ENCODE results near the gene AUP1.
A peak's percentile ranks its signal among the peaks of the same experiment; 100 is the strongest.

The AUP1 gene

DNA sequence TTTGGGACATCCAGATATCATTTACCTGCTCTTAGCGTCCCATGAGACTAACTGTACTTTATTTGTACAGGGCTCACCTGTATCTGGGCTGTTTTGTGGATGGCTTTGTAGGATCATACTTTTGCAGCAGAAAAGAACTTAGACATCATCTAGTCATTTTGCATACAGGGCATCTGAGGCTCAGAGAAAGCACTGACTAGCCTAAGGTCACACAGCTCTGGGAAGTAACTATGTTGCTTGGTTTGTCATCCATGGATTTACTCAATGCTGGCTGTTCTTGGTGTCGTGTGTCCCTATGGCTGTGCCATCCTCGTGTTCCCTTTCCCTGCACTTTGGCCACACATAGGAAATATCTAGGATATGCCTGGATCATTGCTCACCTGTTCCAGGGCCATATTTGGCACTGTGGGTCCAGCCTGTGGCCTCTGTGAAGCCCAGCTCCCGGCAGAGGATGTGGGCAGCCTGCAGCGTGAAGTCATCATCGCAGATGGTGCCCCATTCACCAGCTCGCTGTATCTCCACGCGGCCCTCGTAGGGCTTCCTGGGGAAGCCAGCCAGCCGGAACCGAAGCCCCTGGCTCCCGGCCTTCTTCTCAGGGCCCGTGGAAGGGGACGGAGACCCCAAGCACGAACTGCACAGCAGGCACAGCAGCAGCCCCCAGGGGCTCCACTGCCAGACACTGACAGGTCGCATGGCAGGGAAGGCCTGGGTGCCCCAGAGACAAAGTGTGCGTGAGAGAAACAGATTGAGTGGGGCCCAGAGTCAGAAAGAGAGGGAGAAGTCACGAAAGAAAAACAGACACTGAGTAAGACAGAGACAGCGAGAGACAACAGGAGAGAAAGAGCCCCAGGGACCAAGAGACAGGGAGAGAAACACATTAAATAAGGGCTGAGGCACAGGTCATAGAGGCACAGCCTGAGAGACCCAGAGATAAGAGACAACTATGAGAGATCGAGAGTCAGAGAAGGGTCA is 22.7 kb upstream of the AUP1 start:
- TF ChIP-seq, protein P1, sequence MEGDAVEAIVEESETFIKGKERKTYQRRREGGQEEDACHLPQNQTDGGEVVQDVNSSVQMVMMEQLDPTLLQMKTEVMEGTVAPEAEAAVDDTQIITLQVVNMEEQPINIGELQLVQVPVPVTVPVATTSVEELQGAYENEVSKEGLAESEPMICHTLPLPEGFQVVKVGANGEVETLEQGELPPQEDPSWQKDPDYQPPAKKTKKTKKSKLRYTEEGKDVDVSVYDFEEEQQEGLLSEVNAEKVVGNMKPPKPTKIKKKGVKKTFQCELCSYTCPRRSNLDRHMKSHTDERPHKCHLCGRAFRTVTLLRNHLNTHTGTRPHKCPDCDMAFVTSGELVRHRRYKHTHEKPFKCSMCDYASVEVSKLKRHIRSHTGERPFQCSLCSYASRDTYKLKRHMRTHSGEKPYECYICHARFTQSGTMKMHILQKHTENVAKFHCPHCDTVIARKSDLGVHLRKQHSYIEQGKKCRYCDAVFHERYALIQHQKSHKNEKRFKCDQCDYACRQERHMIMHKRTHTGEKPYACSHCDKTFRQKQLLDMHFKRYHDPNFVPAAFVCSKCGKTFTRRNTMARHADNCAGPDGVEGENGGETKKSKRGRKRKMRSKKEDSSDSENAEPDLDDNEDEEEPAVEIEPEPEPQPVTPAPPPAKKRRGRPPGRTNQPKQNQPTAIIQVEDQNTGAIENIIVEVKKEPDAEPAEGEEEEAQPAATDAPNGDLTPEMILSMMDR (IDR thresholded peaks at IDR 0.05; ENCODE audit: insufficient read depth, missing control alignments): no peak
- FAIRE-seq (no peak), DNase-seq (ENCODE audit: insufficient read length, low spot score) (no peak)

DNA sequence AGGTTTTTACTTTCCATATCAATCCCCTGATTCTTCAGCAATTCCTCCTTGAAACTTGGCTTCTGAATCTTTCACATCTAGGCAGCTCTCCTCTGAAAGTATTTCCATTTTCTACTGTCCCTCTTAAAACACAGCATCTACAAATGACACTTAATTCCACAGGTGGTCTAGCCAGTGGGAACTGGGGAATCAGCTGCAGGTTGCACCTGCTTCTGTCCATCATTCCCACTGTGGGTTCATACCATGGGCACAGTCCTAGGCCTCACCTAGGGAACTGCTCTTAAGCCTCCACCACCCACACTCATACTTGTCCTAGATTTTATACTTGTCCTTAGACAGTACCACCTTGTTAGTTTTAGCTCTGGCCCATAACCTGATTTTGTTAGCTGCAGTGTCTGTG is 22.0 kb upstream of the AUP1 start:
- FAIRE-seq (no peak), DNase-seq (ENCODE audit: insufficient read length, low spot score) (no peak)
- TF ChIP-seq, protein P1 (IDR thresholded peaks at IDR 0.05; ENCODE audit: insufficient read depth, missing control alignments): no peak

DNA sequence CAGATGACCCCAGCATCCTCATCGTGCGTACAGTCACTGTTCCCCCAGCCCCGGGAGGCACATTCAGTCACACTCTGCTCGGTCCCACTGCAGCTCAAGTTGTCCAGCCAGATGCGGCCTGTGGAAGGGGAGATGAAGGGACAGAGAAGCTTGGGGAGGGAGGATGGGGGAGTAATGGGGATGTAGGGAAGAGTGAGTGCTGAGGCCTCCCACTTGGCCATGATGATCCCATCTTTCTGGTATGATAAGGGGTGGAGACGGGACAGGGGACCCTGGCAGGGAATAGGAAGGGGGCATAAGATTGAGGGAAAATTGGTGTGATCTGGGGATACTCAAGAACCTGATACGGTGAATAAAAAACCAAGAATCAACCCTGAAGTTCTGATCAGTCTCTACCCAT is 20.7 kb upstream of the AUP1 start:
- TF ChIP-seq, protein P1 (IDR thresholded peaks at IDR 0.05; ENCODE audit: insufficient read depth, missing control alignments): no peak
- FAIRE-seq: no peak
- DNase-seq (ENCODE audit: insufficient read length, low spot score): no peak

DNA sequence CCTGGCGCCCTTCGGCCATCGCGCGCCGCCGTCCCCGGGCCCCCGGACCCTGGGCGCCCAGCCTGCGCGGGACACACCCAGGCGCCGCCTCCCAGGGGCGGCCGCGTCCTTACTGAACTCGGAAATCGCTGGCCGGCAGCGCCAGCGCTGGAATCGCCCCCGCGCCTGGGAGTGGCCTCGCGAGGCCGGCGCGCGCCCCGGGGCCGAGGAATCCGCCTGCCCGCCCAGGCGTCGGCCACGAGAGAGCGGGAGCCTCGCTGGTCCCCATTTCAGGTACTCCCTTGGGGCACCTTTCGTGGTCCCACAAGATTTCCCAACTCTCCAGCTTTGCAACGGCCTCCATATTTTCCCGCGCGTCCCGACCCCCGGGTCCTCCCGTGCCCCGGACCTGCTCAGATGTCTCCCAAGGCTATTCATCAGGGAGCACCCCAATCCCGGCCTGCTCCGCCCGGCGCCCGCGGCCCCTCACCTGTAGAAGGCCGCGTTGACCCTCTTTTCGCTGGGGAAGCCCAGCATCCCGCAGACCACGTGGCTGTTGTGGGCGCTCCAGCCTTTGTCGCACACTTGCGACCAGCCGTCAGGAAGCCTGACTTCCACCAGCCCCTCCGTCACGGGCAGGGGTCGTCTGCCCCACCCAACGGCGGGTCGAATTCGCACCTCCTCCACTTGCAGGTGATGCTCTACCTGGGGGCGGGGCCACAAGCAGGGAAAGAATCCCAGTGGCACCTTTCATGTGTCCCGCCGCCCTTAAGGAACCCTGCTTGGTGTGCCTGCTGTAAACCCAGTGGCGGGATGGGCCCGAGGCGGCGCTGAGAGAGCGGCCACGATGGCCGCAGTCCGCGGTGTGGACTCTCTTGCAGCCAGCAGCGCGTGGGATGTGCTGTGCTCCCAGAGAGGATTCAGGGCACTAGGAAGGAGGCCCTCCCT is 19.7 kb upstream of the AUP1 start:
- no peak for FAIRE-seq
- DNase-seq (ENCODE audit: insufficient read length, low spot score): peak; percentile 50
- TF ChIP-seq, protein P1 (IDR thresholded peaks at IDR 0.05; ENCODE audit: insufficient read depth, missing control alignments): no peak

DNA sequence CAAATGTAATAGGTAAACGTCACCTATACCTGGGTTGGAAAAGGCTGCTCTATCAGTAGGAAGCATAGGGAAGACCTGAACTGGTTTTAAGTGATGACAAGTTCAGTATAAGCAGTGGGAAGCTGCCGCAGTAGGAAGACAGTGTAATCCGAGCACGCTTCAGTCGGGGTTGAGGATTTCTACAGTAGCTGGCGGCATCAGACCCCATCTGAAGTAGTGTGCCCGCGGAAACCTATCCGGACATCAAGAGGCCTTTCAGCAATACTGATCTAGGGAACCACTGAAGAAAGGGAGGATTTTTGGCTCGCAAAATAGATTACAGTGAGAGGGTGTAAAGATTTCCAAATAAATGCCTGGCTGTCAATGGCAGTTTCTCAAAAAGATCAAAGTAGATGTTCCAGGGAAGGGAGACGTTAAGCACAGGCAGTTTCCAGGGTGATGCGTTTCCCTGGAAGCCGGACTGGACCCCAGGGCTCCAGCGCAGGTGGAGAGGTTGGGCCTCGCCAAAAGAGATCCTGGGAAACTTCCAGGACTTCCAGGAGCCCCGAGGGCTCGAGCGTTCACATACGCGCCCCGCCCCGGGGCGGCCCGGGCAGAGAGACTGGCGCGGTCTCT is 18.9 kb upstream of the AUP1 start:
- DNase-seq (ENCODE audit: insufficient read length, low spot score) (no peak), FAIRE-seq (no peak)
- TF ChIP-seq, protein P1 (IDR thresholded peaks at IDR 0.05; ENCODE audit: insufficient read depth, missing control alignments): no peak

DNA sequence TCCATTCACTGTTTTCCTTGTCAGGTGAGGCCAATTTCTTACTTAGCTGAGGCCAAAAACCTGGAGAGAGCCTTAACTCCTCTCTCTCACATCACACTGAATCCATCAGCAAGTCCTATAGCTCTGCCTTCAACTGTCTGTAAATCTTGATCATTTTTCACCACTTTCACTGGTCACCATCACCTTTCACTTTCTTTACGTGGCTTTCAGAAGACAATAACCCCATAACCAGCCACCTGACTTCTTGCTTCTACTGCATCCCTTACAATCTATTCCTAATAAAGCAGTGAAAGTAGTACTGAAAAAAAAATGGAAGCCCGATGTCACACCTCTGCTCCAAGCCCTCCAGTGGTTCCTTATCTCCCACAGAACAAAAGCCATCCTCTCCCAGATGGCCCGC is 16.5 kb upstream of the AUP1 start:
- FAIRE-seq: no peak

More for the DNA sequence above, 16.5 kb upstream of the AUP1 start:
- DNase-seq (ENCODE audit: insufficient read length, low spot score): no peak
- TF ChIP-seq, protein P1 (IDR thresholded peaks at IDR 0.05; ENCODE audit: insufficient read depth, missing control alignments): no peak
